Hepatocyte (in vitro differentiated cells): ENCODE data around the gene IFI27L1. TPM values are rescaled to one million over a fixed set of nuclear protein-coding genes. Genes with fewer than 3 reads are reported as not detected.

Source experiments
- DNase-seq: peaks from one replicate; pipeline ENCODE4 v3.0.0-alpha.2; 2016; ENCODE audit warnings: low spot score
- H2AFZ ChIP-seq: fragments of 200-600 bp; sonication (generic); 2 replicates; pipeline ENCODE4 v1.6.0; 2016; ENCODE audit warnings: antibody characterized with exemption, mild to moderate bottlenecking
- H3K27ac ChIP-seq: fragments of 200-600 bp; sonication (generic); 2 replicates; pipeline ENCODE4 v1.5.1; 2016; ENCODE audit warnings: mild to moderate bottlenecking
- H3K27me3 ChIP-seq: fragments of 200-600 bp; sonication (generic); 2 replicates; pipeline ENCODE4 v1.6.1; 2016
- H3K36me3 ChIP-seq: fragments of 200-600 bp; sonication (generic); replicated peaks from 2 replicates; pipeline ENCODE4 v1.5.1; 2016; ENCODE audit warnings: low read depth; ENCODE audit not compliant: insufficient read depth
- H3K4me1 ChIP-seq: fragments of 200-600 bp; sonication (generic); 2 replicates; pipeline ENCODE4 v1.5.1; 2016; ENCODE audit warnings: mild to moderate bottlenecking, moderate library complexity; ENCODE audit not compliant: insufficient read depth
- H3K4me2 ChIP-seq: fragments of 200-600 bp; sonication (generic); 2 replicates; pipeline ENCODE4 v1.6.0; 2016
- H3K4me3 ChIP-seq: fragments of 200-600 bp; sonication (generic); 2 replicates; pipeline ENCODE4 v1.5.1; 2016; ENCODE audit warnings: mild to moderate bottlenecking
- H3K79me2 ChIP-seq: fragments of 200-600 bp; sonication (generic); 2 replicates; pipeline ENCODE4 v1.6.0; 2017; ENCODE audit warnings: mild to moderate bottlenecking
- H3K9me2 ChIP-seq: fragments of 200-600 bp; sonication (generic); replicated peaks from 2 replicates; pipeline ENCODE4 v1.6.0; 2017; ENCODE audit warnings: mild to moderate bottlenecking; ENCODE audit not compliant: insufficient read depth
- H3K9me3 ChIP-seq: fragments of 200-600 bp; sonication (generic); 2 replicates; pipeline ENCODE4 v1.5.1; 2016; ENCODE audit warnings: low read depth, mild to moderate bottlenecking
- H4K20me1 ChIP-seq: fragments of 200-600 bp; sonication (generic); 2 replicates; pipeline ENCODE4 v1.6.0; 2016; ENCODE audit warnings: mild to moderate bottlenecking; ENCODE audit not compliant: insufficient read depth, poor library complexity, severe bottlenecking
- EZH2 ChIP-seq: fragments of 200-600 bp; sonication (generic); IDR thresholded peaks from 2 replicates; pipeline ENCODE4 v1.6.1; 2016; ENCODE audit warnings: antibody characterized with exemption, mild to moderate bottlenecking, borderline replicate concordance
- EZH2phosphoT487 ChIP-seq: fragments of 200-600 bp; sonication (generic); IDR thresholded peaks from one replicate; pipeline ENCODE4 v1.6.1; 2018; ENCODE audit warnings: antibody characterized with exemption, mild to moderate bottlenecking, low read depth, moderate library complexity; ENCODE audit not compliant: unreplicated experiment, severe bottlenecking
- WGBS: methylation state at CpG from one replicate; pipeline ENCODE4 v1.1.6; 2016; ENCODE audit warnings: low lambda C conversion rate; ENCODE audit errors: missing lambda C conversion rate; 5-methylcytosine and 5-hydroxymethylcytosine counted together
- polyA plus RNA-seq: library from polyadenylated mRNA; unstranded; fragments of >200 nt; fragmentation: Nextera tagmentation; extraction: Ambion mirVana; gene quantifications from 2 replicates; pipeline ENCODE4 v1.2.1, GENCODE V29; 2016
- total RNA-seq: library from RNA; depleted of rRNA; stranded (reverse); fragments of >200 nt; gene quantifications from 2 replicates; pipeline ENCODE4 v1.2.3, GENCODE V29; 2014
- TF ChIP-seq, protein P1 (sequence below): fragments of 200-600 bp; sonication (generic); IDR thresholded peaks from 2 replicates; pipeline ENCODE4 v1.5.1; 2016; ENCODE audit warnings: antibody characterized with exemption, mild to moderate bottlenecking; ENCODE audit not compliant: poor library complexity

IFI27L1 gene
- total and polyA plus RNA-seq, 2 experiments from 2014 or later, result 18.9 to 29.4 TPM

DNA sequence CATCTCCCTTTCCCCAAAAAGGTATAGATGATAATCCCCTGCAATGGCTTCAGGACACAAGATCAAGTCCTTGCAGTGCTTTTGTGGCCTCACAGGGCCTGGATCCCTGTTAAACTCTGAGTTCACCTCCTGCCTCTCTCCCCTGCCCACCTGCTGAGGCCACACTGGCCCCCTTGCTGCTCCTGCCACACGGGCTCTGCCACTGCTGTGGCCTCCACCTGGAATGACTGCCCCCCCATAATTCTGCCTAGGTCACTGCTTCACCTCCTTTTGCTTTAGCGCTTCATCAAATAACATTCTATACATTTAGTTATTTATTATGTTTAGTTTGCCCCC lies 28.8 kb downstream of the IFI27L1 start:
- no peak overlapping the region for H3K4me3 ChIP-seq
- H2AFZ ChIP-seq, result no peak overlapping the region
- no peak overlapping the region for H3K27ac ChIP-seq
- WGBS, result 90% methylated on average over 2 of the region's 2 CpGs
- H3K9me3 ChIP-seq, result no peaks in the 10 kb centered on the region
- H3K27me3 ChIP-seq, result no peaks in the 10 kb centered on the region
- no peak for DNase-seq
- H4K20me1 ChIP-seq, result no peaks in the 10 kb centered on the region
- H3K36me3 ChIP-seq, result no peaks in the 10 kb centered on the region
- H3K79me2 ChIP-seq, result no peaks in the 10 kb centered on the region
- no peaks in the 10 kb centered on the region for H3K4me1 ChIP-seq
- H3K4me2 ChIP-seq, result no peak overlapping the region
- H3K9me2 ChIP-seq, result no peaks in the 10 kb centered on the region
- TF ChIP-seq EZH2 (no peak), EZH2phosphoT487 (no peak)
- TF ChIP-seq, protein P1, sequence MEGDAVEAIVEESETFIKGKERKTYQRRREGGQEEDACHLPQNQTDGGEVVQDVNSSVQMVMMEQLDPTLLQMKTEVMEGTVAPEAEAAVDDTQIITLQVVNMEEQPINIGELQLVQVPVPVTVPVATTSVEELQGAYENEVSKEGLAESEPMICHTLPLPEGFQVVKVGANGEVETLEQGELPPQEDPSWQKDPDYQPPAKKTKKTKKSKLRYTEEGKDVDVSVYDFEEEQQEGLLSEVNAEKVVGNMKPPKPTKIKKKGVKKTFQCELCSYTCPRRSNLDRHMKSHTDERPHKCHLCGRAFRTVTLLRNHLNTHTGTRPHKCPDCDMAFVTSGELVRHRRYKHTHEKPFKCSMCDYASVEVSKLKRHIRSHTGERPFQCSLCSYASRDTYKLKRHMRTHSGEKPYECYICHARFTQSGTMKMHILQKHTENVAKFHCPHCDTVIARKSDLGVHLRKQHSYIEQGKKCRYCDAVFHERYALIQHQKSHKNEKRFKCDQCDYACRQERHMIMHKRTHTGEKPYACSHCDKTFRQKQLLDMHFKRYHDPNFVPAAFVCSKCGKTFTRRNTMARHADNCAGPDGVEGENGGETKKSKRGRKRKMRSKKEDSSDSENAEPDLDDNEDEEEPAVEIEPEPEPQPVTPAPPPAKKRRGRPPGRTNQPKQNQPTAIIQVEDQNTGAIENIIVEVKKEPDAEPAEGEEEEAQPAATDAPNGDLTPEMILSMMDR, result no peak

- H3K36me3 ChIP-seq, result no peaks in the 10 kb centered on the region
- no peaks in the 10 kb centered on the region for H3K79me2 ChIP-seq
- 88% methylated on average over 14 of the region's 14 CpGs for WGBS
- no peaks in the 10 kb centered on the region for H3K4me1 ChIP-seq
- H3K27me3 ChIP-seq, result no peaks in the 10 kb centered on the region
- TF ChIP-seq, protein P1, result no peak
- TF ChIP-seq EZH2 (no peak), EZH2phosphoT487 (no peak)
- no peaks in the 10 kb centered on the region for H3K9me2 ChIP-seq
- no peak within 1 kb of the TSS for H2AFZ ChIP-seq
- no peak for DNase-seq
- H4K20me1 ChIP-seq, result no peaks in the 10 kb centered on the region
- no peak within 1 kb of the TSS for H3K27ac ChIP-seq
- no peak within 1 kb of the TSS for H3K4me2 ChIP-seq
- no peaks in the 10 kb centered on the region for H3K9me3 ChIP-seq
- H3K4me3 ChIP-seq, result no peak within 1 kb of the TSS
Observed at GRCh38 chr14:94110552-94111181, 29.6 kb downstream of the IFI27L1 start, which contains the start of gene IFI27. Gene IFI27 (plus strand): TSS chr14:94110736.

DNA sequence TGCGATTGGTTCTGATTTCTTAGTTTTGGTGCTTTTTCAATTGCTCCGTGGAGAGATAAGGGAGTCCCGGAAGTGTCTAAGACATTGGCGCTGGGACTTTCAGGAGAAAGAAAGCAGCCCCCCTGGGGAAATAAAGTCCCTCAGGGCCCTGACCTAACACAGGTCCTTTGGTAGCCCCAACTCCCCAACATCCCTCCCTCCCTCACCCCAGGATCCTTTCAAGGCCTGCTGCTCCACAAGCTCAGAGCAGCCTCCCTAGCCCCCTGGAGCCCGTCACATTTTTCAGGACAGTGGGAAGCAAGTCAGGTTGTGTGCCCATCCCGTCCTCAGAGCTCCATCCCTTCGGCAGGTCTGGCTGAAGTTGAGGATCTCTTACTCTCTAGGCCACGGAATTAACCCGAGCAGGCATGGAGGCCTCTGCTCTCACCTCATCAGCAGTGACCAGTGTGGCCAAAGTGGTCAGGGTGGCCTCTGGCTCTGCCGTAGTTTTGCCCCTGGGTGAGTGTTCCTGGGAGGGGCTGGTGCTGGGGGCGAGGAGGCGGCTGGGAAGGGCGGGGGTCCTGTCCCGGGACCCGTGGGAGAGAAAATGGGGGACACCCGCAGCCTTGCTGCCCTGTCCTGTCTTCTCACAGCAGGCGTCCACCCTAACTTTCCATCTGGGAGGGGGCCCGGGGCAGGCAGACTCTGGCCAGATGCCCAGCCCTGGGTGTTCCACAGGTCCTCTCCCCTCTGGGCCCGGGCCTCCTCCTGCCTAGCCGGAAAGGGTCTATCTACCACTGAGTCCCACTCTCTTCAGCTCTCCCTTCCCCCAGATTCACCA lies 30.4 kb downstream of the IFI27L1 start:
- WGBS, result 93% methylated on average over 16 of the region's 20 CpGs
- no peak overlapping the region for H3K27ac ChIP-seq

GRCh38 chr14:94112513-94113063 lies 31.5 kb downstream of the IFI27L1 start:
- no peaks in the 10 kb centered on the region for H3K9me2 ChIP-seq
- H2AFZ ChIP-seq, result no peak overlapping the region
- no peak for TF ChIP-seq EZH2
- no peak for TF ChIP-seq EZH2phosphoT487
- TF ChIP-seq, protein P1, result no peak
- H3K79me2 ChIP-seq, result no peaks in the 10 kb centered on the region
- no peak overlapping the region for H3K27ac ChIP-seq
- H3K36me3 ChIP-seq, result no peaks in the 10 kb centered on the region
- no peaks in the 10 kb centered on the region for H3K4me1 ChIP-seq
- H3K4me2 ChIP-seq, result no peak overlapping the region
- H3K27me3 ChIP-seq, result no peaks in the 10 kb centered on the region
- no peak for DNase-seq
- H3K9me3 ChIP-seq, result no peaks in the 10 kb centered on the region
- no peak overlapping the region for H3K4me3 ChIP-seq
- H4K20me1 ChIP-seq, result no peaks in the 10 kb centered on the region
- WGBS, result 91% methylated on average over 6 of the region's 6 CpGs

More for the DNA sequence above, 30.4 kb downstream of the IFI27L1 start:
- Histone ChIP-seq H3K9me3 (no peaks in the 10 kb centered on the region), H3K27me3 (no peaks in the 10 kb centered on the region), H3K79me2 (no peaks in the 10 kb centered on the region), H2AFZ (no peak overlapping the region), H3K4me1 (no peaks in the 10 kb centered on the region), H3K4me3 (no peak overlapping the region), H4K20me1 (no peaks in the 10 kb centered on the region), H3K9me2 (no peaks in the 10 kb centered on the region), H3K36me3 (no peaks in the 10 kb centered on the region), H3K4me2 (no peak overlapping the region)
- DNase-seq, result no peak
- no peak for TF ChIP-seq EZH2phosphoT487
